ENCODE results near the gene THSD7A.

- TF ChIP-seq CTCF (conservative IDR thresholded peaks at IDR 0.05; ENCODE audit: low read depth, low read length) (no peak), POLR2A (IDR thresholded peaks at IDR 0.05; ENCODE audit: low read depth, low read length) (no peak), MAFK (IDR thresholded peaks at IDR 0.05; ENCODE audit: low read depth, low read length) (no peak), CEBPB (IDR thresholded peaks at IDR 0.05; ENCODE audit: low read depth, low read length) (no peak), RCOR1 (IDR thresholded peaks at IDR 0.05; ENCODE audit: insufficient replicate concordance, low read length) (no peak), MXI1 (IDR thresholded peaks at IDR 0.05; ENCODE audit: borderline replicate concordance, low read depth, low read length) (no peak), ELK1 (IDR thresholded peaks at IDR 0.05; ENCODE audit: borderline replicate concordance, low read depth, low read length) (no peak), SMC3 (IDR thresholded peaks at IDR 0.05; ENCODE audit: low read depth, low read length) (no peak), RFX5 (IDR thresholded peaks at IDR 0.05; ENCODE audit: low read depth, low read length) (no peak), RAD21 (IDR thresholded peaks at IDR 0.05; ENCODE audit: low read length) (no peak), NFE2L2 (IDR thresholded peaks at IDR 0.05; ENCODE audit: low read depth, low read length) (no peak)
- TF ChIP-seq, protein P1, sequence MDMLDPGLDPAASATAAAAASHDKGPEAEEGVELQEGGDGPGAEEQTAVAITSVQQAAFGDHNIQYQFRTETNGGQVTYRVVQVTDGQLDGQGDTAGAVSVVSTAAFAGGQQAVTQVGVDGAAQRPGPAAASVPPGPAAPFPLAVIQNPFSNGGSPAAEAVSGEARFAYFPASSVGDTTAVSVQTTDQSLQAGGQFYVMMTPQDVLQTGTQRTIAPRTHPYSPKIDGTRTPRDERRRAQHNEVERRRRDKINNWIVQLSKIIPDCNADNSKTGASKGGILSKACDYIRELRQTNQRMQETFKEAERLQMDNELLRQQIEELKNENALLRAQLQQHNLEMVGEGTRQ (IDR thresholded peaks at IDR 0.05; ENCODE audit: low read depth, low read length), result no peak
These were observed 325.6 kb downstream of the THSD7A start for GRCh38 chr7:11506417-11506816.

All from IMR-90 (cell line).